Measurements from ENCODE around the gene REEP1.

GRCh38 chr2:86341470-86341869 lies 4.0 kb upstream of the REEP1 start:
- TF ChIP-seq EZH2 (IDR thresholded peaks at IDR 0.05; ENCODE audit: borderline replicate concordance, low read length) (no peak), CTCF (conservative IDR thresholded peaks at IDR 0.05 in 1 of 2, IDR thresholded peaks at IDR 0.05 in 1 of 2; ENCODE audit: extremely low read depth in 1 of 2, insufficient read depth in 1 of 2, low read depth in 1 of 2, low read length in 2 of 2) (no peak)

Measured in mammary epithelial cell (primary cell).